ENCODE data around the gene TAS1R3. TPM values are rescaled to one million over a fixed set of nuclear protein-coding genes. Genes with fewer than 3 reads are reported as not detected.

The TAS1R3 gene
- total RNA-seq, 1 experiment from 2014 or later, result 0.22 TPM

DNA sequence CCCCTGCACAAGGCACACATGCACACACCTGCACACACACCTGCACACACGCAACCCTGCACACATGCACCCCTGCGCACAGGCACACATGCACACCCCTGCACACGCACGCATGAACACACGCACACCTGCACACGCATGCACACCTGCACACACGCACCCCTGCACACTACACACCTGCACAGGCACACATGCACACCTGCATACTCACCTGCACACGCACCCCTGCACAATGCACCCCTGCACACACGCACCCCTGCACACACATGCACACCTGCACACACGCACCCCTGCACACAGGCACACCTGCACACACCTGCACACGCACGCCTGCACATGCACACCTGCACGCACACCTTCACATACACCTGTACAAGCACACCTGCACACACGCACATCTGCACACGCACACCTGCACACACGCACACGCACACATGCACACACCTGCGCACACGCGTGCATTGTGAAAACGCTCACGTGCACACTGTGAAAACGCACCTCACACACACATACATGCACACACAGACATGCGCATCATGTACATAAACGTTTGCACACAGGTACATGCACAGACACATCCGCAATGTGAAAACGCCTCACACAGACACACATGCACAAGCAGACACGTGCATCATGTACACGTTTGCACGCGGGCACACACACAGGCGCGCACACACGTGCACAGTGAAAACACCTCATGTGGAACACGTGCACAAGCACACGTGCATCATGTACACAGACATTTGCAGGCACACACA is 9.9 kb downstream of the TAS1R3 start (continued):
- TF ChIP-seq, protein P1, sequence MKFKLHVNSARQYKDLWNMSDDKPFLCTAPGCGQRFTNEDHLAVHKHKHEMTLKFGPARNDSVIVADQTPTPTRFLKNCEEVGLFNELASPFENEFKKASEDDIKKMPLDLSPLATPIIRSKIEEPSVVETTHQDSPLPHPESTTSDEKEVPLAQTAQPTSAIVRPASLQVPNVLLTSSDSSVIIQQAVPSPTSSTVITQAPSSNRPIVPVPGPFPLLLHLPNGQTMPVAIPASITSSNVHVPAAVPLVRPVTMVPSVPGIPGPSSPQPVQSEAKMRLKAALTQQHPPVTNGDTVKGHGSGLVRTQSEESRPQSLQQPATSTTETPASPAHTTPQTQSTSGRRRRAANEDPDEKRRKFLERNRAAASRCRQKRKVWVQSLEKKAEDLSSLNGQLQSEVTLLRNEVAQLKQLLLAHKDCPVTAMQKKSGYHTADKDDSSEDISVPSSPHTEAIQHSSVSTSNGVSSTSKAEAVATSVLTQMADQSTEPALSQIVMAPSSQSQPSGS (CRISPR knock-in tag; IDR thresholded peaks at IDR 0.05; ENCODE audit: borderline replicate concordance, low read depth), result no peak
- TF ChIP-seq TEAD4 (CRISPR knock-in tag; IDR thresholded peaks at IDR 0.05) (0 out of 2 replicates have a peak, but pooled peaks have one; percentile 36), RELA (CRISPR knock-in tag; IDR thresholded peaks at IDR 0.05; ENCODE audit: borderline replicate concordance) (no peak), GRHL2 (CRISPR knock-in tag; IDR thresholded peaks at IDR 0.05; ENCODE audit: insufficient replicate concordance, severe bottlenecking) (no peak)
- TF ChIP-seq, protein P2, sequence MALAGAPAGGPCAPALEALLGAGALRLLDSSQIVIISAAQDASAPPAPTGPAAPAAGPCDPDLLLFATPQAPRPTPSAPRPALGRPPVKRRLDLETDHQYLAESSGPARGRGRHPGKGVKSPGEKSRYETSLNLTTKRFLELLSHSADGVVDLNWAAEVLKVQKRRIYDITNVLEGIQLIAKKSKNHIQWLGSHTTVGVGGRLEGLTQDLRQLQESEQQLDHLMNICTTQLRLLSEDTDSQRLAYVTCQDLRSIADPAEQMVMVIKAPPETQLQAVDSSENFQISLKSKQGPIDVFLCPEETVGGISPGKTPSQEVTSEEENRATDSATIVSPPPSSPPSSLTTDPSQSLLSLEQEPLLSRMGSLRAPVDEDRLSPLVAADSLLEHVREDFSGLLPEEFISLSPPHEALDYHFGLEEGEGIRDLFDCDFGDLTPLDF (CRISPR knock-in tag; IDR thresholded peaks at IDR 0.05), result no peak
- TF ChIP-seq, protein P3, sequence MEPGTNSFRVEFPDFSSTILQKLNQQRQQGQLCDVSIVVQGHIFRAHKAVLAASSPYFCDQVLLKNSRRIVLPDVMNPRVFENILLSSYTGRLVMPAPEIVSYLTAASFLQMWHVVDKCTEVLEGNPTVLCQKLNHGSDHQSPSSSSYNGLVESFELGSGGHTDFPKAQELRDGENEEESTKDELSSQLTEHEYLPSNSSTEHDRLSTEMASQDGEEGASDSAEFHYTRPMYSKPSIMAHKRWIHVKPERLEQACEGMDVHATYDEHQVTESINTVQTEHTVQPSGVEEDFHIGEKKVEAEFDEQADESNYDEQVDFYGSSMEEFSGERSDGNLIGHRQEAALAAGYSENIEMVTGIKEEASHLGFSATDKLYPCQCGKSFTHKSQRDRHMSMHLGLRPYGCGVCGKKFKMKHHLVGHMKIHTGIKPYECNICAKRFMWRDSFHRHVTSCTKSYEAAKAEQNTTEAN (CRISPR knock-in tag; IDR thresholded peaks at IDR 0.05), result 0 out of 2 replicates have a peak, but pooled peaks have one; percentile 28
- TF ChIP-seq, protein P4, sequence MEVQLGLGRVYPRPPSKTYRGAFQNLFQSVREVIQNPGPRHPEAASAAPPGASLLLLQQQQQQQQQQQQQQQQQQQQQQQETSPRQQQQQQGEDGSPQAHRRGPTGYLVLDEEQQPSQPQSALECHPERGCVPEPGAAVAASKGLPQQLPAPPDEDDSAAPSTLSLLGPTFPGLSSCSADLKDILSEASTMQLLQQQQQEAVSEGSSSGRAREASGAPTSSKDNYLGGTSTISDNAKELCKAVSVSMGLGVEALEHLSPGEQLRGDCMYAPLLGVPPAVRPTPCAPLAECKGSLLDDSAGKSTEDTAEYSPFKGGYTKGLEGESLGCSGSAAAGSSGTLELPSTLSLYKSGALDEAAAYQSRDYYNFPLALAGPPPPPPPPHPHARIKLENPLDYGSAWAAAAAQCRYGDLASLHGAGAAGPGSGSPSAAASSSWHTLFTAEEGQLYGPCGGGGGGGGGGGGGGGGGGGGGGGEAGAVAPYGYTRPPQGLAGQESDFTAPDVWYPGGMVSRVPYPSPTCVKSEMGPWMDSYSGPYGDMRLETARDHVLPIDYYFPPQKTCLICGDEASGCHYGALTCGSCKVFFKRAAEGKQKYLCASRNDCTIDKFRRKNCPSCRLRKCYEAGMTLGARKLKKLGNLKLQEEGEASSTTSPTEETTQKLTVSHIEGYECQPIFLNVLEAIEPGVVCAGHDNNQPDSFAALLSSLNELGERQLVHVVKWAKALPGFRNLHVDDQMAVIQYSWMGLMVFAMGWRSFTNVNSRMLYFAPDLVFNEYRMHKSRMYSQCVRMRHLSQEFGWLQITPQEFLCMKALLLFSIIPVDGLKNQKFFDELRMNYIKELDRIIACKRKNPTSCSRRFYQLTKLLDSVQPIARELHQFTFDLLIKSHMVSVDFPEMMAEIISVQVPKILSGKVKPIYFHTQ (CRISPR knock-in tag; IDR thresholded peaks at IDR 0.05), result no peak

DNA sequence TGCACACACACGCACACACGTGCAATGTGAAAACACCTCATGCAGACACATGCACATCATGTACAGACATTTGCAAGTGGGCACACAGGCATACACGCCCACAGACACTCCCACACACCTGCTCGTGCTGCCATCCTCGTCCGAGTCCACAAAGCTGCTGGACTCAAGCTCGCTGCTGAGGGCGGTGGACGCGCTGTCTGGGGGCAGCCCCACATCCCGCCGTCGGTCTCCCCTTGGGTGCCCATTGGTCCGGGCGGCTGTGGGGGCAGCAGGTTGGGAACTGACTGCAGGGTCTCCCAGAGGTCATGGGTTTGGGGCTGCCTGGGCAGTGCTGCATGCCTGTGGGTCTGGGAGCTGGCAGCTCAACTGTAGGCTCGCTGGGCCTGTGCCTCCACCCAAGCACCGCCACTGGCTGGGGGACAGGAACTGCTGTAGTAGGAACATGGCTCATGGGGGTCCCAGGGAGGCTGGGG is 10.5 kb downstream of the TAS1R3 start:
- ChIA-PET CTCF (interaction anchor here (1.0 kb wide), 1 partner anchor 12 kb away, joined by 3 read pairs; no protein-coding TSS in a partner anchor), POLR2A (no interaction called here)
- H3K36me3 Mint-ChIP-seq, result peaks cover 17% of the 10 kb centered on the region
- no peaks in the 10 kb centered on the region for H3K27me3 Mint-ChIP-seq (ENCODE audit: low read depth)
- peaks cover 8% of the 10 kb centered on the region for H3K9me3 Mint-ChIP-seq
- H3K4me1 Mint-ChIP-seq, result no peaks in the 10 kb centered on the region
- no peak overlapping the region for H3K4me3 Mint-ChIP-seq
- no peak overlapping the region for H3K27ac Mint-ChIP-seq
- no peak for TF ChIP-seq ELF4 (CRISPR knock-in tag; IDR thresholded peaks at IDR 0.05; ENCODE audit: low read depth)
- no peak for TF ChIP-seq JUN (CRISPR knock-in tag; IDR thresholded peaks at IDR 0.05)
- TF ChIP-seq, protein P5, sequence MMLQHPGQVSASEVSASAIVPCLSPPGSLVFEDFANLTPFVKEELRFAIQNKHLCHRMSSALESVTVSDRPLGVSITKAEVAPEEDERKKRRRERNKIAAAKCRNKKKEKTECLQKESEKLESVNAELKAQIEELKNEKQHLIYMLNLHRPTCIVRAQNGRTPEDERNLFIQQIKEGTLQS (CRISPR knock-in tag; conservative IDR thresholded peaks at IDR 0.05), result no peak; the same call in 1 of the 2 replicates
- TF ChIP-seq TEAD1 (CRISPR knock-in tag; IDR thresholded peaks at IDR 0.05), result no peak
- no peak for TF ChIP-seq ZNF423 (CRISPR knock-in tag; IDR thresholded peaks at IDR 0.05)
- no peak for TF ChIP-seq SMAD3 (CRISPR knock-in tag; IDR thresholded peaks at IDR 0.05; ENCODE audit: borderline replicate concordance)
- DNase-seq (ENCODE audit: low spot score), result no peak
- ATAC-seq, result no peak

DNA sequence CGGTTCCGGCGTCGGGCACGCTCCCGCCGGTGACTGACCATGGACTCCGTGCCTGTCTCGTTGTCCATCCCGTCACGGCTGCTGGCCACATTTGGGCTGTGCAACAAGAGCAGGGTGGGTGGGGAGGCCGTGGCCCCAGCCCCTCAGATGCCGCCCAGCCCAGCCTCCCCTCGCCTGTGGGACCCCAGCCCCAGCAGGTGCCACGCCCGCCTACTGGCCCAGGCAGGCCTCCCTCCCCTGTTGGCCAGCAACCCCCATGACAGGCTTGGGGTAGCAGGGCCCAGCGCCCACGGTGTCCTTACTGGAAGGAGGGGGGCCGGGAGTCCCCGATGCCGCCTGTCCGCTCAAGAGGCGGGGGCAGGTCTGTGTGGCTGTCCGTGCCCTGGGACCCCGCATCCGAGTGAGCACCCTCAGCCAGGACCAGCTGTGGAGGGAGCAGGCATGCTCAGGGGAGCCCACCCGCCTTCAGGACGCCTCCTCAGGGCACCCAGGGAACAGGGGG is 11.0 kb downstream of the TAS1R3 start:
- ATAC-seq (no peak), DNase-seq (ENCODE audit: low spot score) (no peak)
- Mint-ChIP-seq H3K27me3 (ENCODE audit: low read depth) (no peaks in the 10 kb centered on the region), H3K36me3 (peaks cover 17% of the 10 kb centered on the region), H3K4me1 (peaks cover under 1% of the 10 kb centered on the region), H3K9me3 (peaks cover 8% of the 10 kb centered on the region), H3K27ac (no peak overlapping the region), H3K4me3 (no peak overlapping the region)
- ChIA-PET POLR2A (no interaction called here), CTCF (interaction anchor here (1.0 kb wide), 1 partner anchor 12 kb away, joined by 3 read pairs; no protein-coding TSS in a partner anchor)
- TF ChIP-seq RELA (CRISPR knock-in tag; IDR thresholded peaks at IDR 0.05; ENCODE audit: borderline replicate concordance), result no peak
- no peak for TF ChIP-seq ZNF671 (CRISPR knock-in tag; IDR thresholded peaks at IDR 0.05)
- TF ChIP-seq TEAD4 (CRISPR knock-in tag; IDR thresholded peaks at IDR 0.05), result no peak
- no peak for TF ChIP-seq FOXK1 (CRISPR knock-in tag; IDR thresholded peaks at IDR 0.05)

Measured in WTC11 (cell line).